B cell (primary cell): ENCODE results near the gene RNF152. TPM values are rescaled to one million over a fixed set of nuclear protein-coding genes. Genes with fewer than 3 reads are reported as not detected.
A peak's percentile ranks its signal among the peaks of the same experiment; 100 is the strongest.

Experiments used
- ATAC-seq: fragments of 200-7000 bp; cut with Tn5 transposase; one replicate; pipeline ENCODE4 v1.10.0; 2021; ENCODE audit warnings: low read depth, mild to moderate bottlenecking, moderate number of reproducible peaks, moderate library complexity
- CTCF ChIA-PET: fragments of 350-600 bp; sonication (Branson Sonifier 250); formaldehyde crosslinking; loops from one replicate; lab custom pipeline; 2021; ENCODE audit warnings: antibody characterized with exemption, inconsistent platforms; lab: Charles Lee
- POLR2A ChIA-PET: fragments of 350-600 bp; sonication (Branson Sonifier 250); formaldehyde crosslinking; loops from one replicate; lab custom pipeline; 2021; ENCODE audit warnings: antibody characterized with exemption; lab: Charles Lee
- DNase-seq: peaks from one replicate; pipeline ENCODE4 v3.0.0; 2013
- H2AFZ ChIP-seq: 2 replicates; pipeline ENCODE4 v1.6.1; 2012; ENCODE audit warnings: mild to moderate bottlenecking, low read depth, low read length; ENCODE audit not compliant: insufficient read depth, poor library complexity, severe bottlenecking
- H3K27ac ChIP-seq, 2 donors: 1 replicate in 1 of 2; 2 replicates in 1 of 2; pipeline ENCODE4 v1.5.1; 2012 to 2013; ENCODE audit warnings: low read length in 2 of 2, mild to moderate bottlenecking in 2 of 2, moderate library complexity in 1 of 2
- H3K27me3 ChIP-seq, 4 experiments: fragments of 200-600 bp in 1 of 4; sonication (generic) in 1 of 4; replicated peaks in 1 of 4; 1 replicate in 2 of 4; 2 replicates in 2 of 4; pipeline versions ENCODE4 v1.6.1 to v1.7.0; 2013 to 2016; ENCODE audit warnings: low read length in 3 of 4, mild to moderate bottlenecking in 2 of 4, mixed read lengths in 1 of 4, moderate library complexity in 1 of 4; ENCODE audit not compliant: insufficient read depth in 4 of 4, control insufficient read depth in 3 of 4; ENCODE audit errors: control extremely low read depth in 1 of 4
- H3K36me3 ChIP-seq, 2 experiments: replicated peaks in 1 of 2; 1 replicate in 1 of 2; 2 replicates in 1 of 2; pipeline versions ENCODE4 v1.6.1 to v1.7.1; 2013; ENCODE audit warnings: low read length in 1 of 2; ENCODE audit not compliant: insufficient read depth in 2 of 2, control insufficient read depth in 1 of 2; ENCODE audit errors: control extremely low read depth in 1 of 2, extremely low read depth in 1 of 2
- H3K4me1 ChIP-seq, 2 donors: fragments of 200-600 bp in 1 of 2; sonication (generic) in 1 of 2; 1 replicate in 1 of 2; 2 replicates in 1 of 2; pipeline versions ENCODE4 v1.5.1 to v1.6.1; 2013 to 2017; ENCODE audit warnings: low read length in 2 of 2; ENCODE audit not compliant: control insufficient read depth in 2 of 2, insufficient read depth in 2 of 2
- H3K4me2 ChIP-seq: replicated peaks from 2 replicates; pipeline ENCODE3; 2012; ENCODE audit warnings: mild to moderate bottlenecking, low read depth, low read length; ENCODE audit not compliant: poor library complexity, severe bottlenecking
- H3K4me3 ChIP-seq, 5 experiments: fragments of 200-600 bp in 1 of 5; sonication (generic) in 1 of 5; 1 replicate in 3 of 5; 2 replicates in 2 of 5; pipeline versions ENCODE4 v1.5.1 to v1.7.0; 2011 to 2016; ENCODE audit warnings: low read length in 4 of 5, mild to moderate bottlenecking in 4 of 5, low read depth in 2 of 5, control low read depth in 1 of 5, moderate library complexity in 1 of 5; ENCODE audit not compliant: insufficient read depth in 1 of 5; ENCODE audit errors: control extremely low read depth in 1 of 5, extremely low read depth in 1 of 5
- H3K79me2 ChIP-seq: fragments of 200-600 bp; sonication (generic); one replicate; pipeline ENCODE4 v1.6.0; 2016; ENCODE audit warnings: low read length; ENCODE audit not compliant: control insufficient read depth, insufficient read depth
- H3K9ac ChIP-seq: fragments of 200-600 bp; sonication (generic); 2 replicates; pipeline ENCODE4 v1.6.1; 2017; ENCODE audit warnings: mild to moderate bottlenecking, low read length, moderate library complexity
- H3K9me3 ChIP-seq, 3 donors: one replicate each; pipeline versions ENCODE4 v1.6.1 to v1.7.1; 2013; ENCODE audit warnings: low read length in 2 of 3; ENCODE audit not compliant: control insufficient read depth in 2 of 3, insufficient read depth in 1 of 3; ENCODE audit errors: control extremely low read depth in 1 of 3
- H4K20me1 ChIP-seq: 2 replicates; pipeline ENCODE4 v1.6.0; 2012; ENCODE audit warnings: mild to moderate bottlenecking, low read length; ENCODE audit not compliant: insufficient read depth, control insufficient read depth, poor library complexity, severe bottlenecking
- H3K27ac Mint-ChIP-seq: one replicate; pipeline ENCODE4 v1.8.0; 2021; ENCODE audit warnings: mixed read lengths
- H3K27me3 Mint-ChIP-seq: one replicate; pipeline ENCODE4 v1.8.0; 2021; ENCODE audit warnings: mixed read lengths
- H3K4me1 Mint-ChIP-seq: one replicate; pipeline ENCODE4 v1.8.0; 2021; ENCODE audit warnings: mixed read lengths
- H3K4me3 Mint-ChIP-seq: one replicate; pipeline ENCODE4 v1.8.0; 2021; ENCODE audit warnings: mixed read lengths
- H3K9me3 Mint-ChIP-seq: one replicate; pipeline ENCODE4 v1.8.0; 2022; ENCODE audit warnings: mixed read lengths; ENCODE audit not compliant: insufficient read depth
- CTCF ChIP-seq: fragments of 200-600 bp; IDR thresholded peaks from one replicate; pipeline ENCODE4 v1.8.0; 2022; ENCODE audit warnings: antibody characterized with exemption, mild to moderate bottlenecking
- EZH2 ChIP-seq: IDR thresholded peaks from 2 replicates; pipeline ENCODE4 v1.6.1; 2012; ENCODE audit warnings: borderline replicate concordance, low read depth, mild to moderate bottlenecking, moderate library complexity, low read length; ENCODE audit not compliant: insufficient read depth, poor library complexity, severe bottlenecking
- WGBS: methylation state at CpG from one replicate; pipeline ENCODE4 v1.1.5; 2013; ENCODE audit warnings: missing lambda C conversion rate; ENCODE audit not compliant: insufficient coverage; 5-methylcytosine and 5-hydroxymethylcytosine counted together
- intact Hi-C: fragments of 100-400 bp; cut with micrococcal nuclease; formaldehyde crosslinking; loops from one replicate; pipeline ENCODE4 v1.10.0; 2022
- polyA plus RNA-seq: library from polyadenylated mRNA; depleted of rRNA; stranded (reverse); fragments of >200 nt; gene quantifications from 2 replicates; pipeline ENCODE4 v1.2.3, GENCODE V29; 2012
- total RNA-seq, 2 donors: library from RNA; stranded (reverse); fragments of 120-200 nt in 1 of 2; gene quantifications; 1 replicate in 1 of 2; 2 replicates in 1 of 2; pipeline versions ENCODE4 v1.2.3 to v1.2.4, GENCODE V29; 2013 to 2022

Gene RNF152
- total and polyA plus RNA-seq, 2 donors (not counting 1 experiment from before 2014, with no cell fraction given), result 0.49 TPM; not detected in 1

GRCh38 chr18:61893309-61893970 lies 633 bp upstream of the RNF152 start:
- POLR2A ChIA-PET, result no interaction called here
- Mint-ChIP-seq H3K4me3 (peak overlapping the region; percentile 87), H3K9me3 (no peaks in the 10 kb centered on the region), H3K27ac (no peak overlapping the region), H3K4me1 (peaks cover 14% of the 10 kb centered on the region), H3K27me3 (peaks cover 64% of the 10 kb centered on the region)
- peak overlapping the region; percentile 60 for H3K9ac ChIP-seq
- H3K27me3 ChIP-seq, result peaks cover 0 to 35% (median 23%) of the 10 kb centered on the region in 4 experiments
- intact Hi-C loops, result no loop called here
- H3K79me2 ChIP-seq, result no peaks in the 10 kb centered on the region
- WGBS, result 1% methylated on average over 62 of the region's 65 CpGs
- peak; percentile 22 for TF ChIP-seq EZH2
- TF ChIP-seq CTCF, result no peak
- CTCF ChIA-PET, result no interaction called here
- H2AFZ ChIP-seq, result peak overlapping the region; percentile 74
- H3K4me1 ChIP-seq, result peaks cover 18 to 20% of the 10 kb centered on the region in 2 donors
- ATAC-seq (no peak), DNase-seq (no peak)
- peak overlapping the region in 4 of 5 experiments; percentile 38 to 64 (median 52) for H3K4me3 ChIP-seq
- H3K27ac ChIP-seq, result no peak overlapping the region
- no peaks in the 10 kb centered on the region for H3K36me3 ChIP-seq
- H3K4me2 ChIP-seq, result peak overlapping the region; percentile 93
- no peaks in the 10 kb centered on the region for H4K20me1 ChIP-seq
- H3K9me3 ChIP-seq, result peaks cover 0 to 6% (median 0%) of the 10 kb centered on the region in 3 donors

- H3K4me1 Mint-ChIP-seq, result peaks cover 14% of the 10 kb centered on the region
- peaks cover 0 to 6% (median 0%) of the 10 kb centered on the region in 3 donors for H3K9me3 ChIP-seq
- no peak for DNase-seq
- peaks cover 18 to 20% of the 10 kb centered on the region in 2 donors for H3K4me1 ChIP-seq
- ATAC-seq, result no peak
- H3K27me3 ChIP-seq, result peaks cover 0 to 33% (median 23%) of the 10 kb centered on the region in 4 experiments
- ChIA-PET POLR2A (no interaction called here), CTCF (no interaction called here)
- H2AFZ ChIP-seq, result no peak overlapping the region
- H3K27me3 Mint-ChIP-seq, result peaks cover 61% of the 10 kb centered on the region
- H4K20me1 ChIP-seq, result no peaks in the 10 kb centered on the region
- no peak overlapping the region for H3K4me2 ChIP-seq
- no peaks in the 10 kb centered on the region for H3K9me3 Mint-ChIP-seq
- intact Hi-C loops, result no loop called here
- no peaks in the 10 kb centered on the region for H3K79me2 ChIP-seq
- no peaks in the 10 kb centered on the region for H3K36me3 ChIP-seq
- no peak overlapping the region for H3K9ac ChIP-seq
- no peak overlapping the region for H3K27ac ChIP-seq
- peak overlapping the region; percentile 87 for H3K4me3 Mint-ChIP-seq
- no peak overlapping the region for H3K4me3 ChIP-seq
- TF ChIP-seq CTCF (no peak), EZH2 (no peak)
- H3K27ac Mint-ChIP-seq, result no peak overlapping the region
- WGBS, result 88% methylated on average over 4 of the region's 4 CpGs
These were observed 913 bp downstream of the RNF152 start for GRCh38 chr18:61891894-61892293.
